HepG2 (cell line): ENCODE measurements around the gene TIAM2. TPM values are rescaled to one million over a fixed set of nuclear protein-coding genes. Genes with fewer than 3 reads are reported as not detected.

Source experiments
- AHDC1 ChIP-seq: sonication (generic); formaldehyde crosslinking; IDR thresholded peaks from 2 replicates; pipeline ENCODE4 v1.5.1; 2020; ENCODE audit warnings: mild to moderate bottlenecking, missing genetic modification reagents, borderline replicate concordance
- CEBPG ChIP-seq: IDR thresholded peaks from 2 replicates; pipeline ENCODE4 v1.6.1; 2016
- DR1 ChIP-seq: sonication (generic); formaldehyde crosslinking; IDR thresholded peaks from 2 replicates; pipeline ENCODE4 v1.8.0; 2021; ENCODE audit warnings: mild to moderate bottlenecking, missing genetic modification reagents, inconsistent platforms
- GLI4 ChIP-seq: sonication (generic); formaldehyde crosslinking; IDR thresholded peaks from 2 replicates; pipeline ENCODE4 v1.5.1; 2020; ENCODE audit warnings: missing genetic modification reagents, mild to moderate bottlenecking, moderate library complexity, borderline replicate concordance
- HBP1 ChIP-seq: IDR thresholded peaks from 2 replicates; pipeline ENCODE4 v1.6.1; 2016; ENCODE audit warnings: low read depth, control low read depth
- HIC2 ChIP-seq: sonication (generic); formaldehyde crosslinking; IDR thresholded peaks from 2 replicates; pipeline ENCODE4 v1.9.0; 2022; ENCODE audit warnings: low read depth, missing genetic modification reagents
- KDM4B ChIP-seq: sonication (generic); formaldehyde crosslinking; IDR thresholded peaks from 2 replicates; pipeline ENCODE4 v1.4.0; 2020; ENCODE audit warnings: missing genetic modification reagents
- MXI1 ChIP-seq: IDR thresholded peaks from 3 replicates; pipeline ENCODE4 v1.6.1; 2012; ENCODE audit warnings: low read depth, low read length, inconsistent platforms, borderline replicate concordance
- SALL1 ChIP-seq: sonication (generic); formaldehyde crosslinking; IDR thresholded peaks from 2 replicates; pipeline ENCODE4 v1.8.0; 2022; ENCODE audit warnings: mild to moderate bottlenecking, missing genetic modification reagents
- TFDP2 ChIP-seq: sonication (generic); formaldehyde crosslinking; IDR thresholded peaks from 2 replicates; pipeline ENCODE4 v1.4.0; 2020; ENCODE audit warnings: missing genetic modification reagents
- ZBTB4 ChIP-seq: sonication (generic); formaldehyde crosslinking; IDR thresholded peaks from 2 replicates; pipeline ENCODE4 v1.4.0; 2020; ENCODE audit warnings: missing genetic modification reagents, mild to moderate bottlenecking, borderline replicate concordance
- ZBTB46 ChIP-seq: sonication (generic); formaldehyde crosslinking; IDR thresholded peaks from 2 replicates; pipeline ENCODE4 v1.4.0; 2020; ENCODE audit warnings: mild to moderate bottlenecking, missing genetic modification reagents, borderline replicate concordance
- polyA plus RNA-seq, 8 experiments: library from polyadenylated mRNA; depleted of rRNA in 3 of 8; stranded (reverse) in 7 of 8; unstranded in 1 of 8; fragments of >200 nt; fragmentation: Illumina TruSeq in 4 of 8; extraction: Trizol in 4 of 8; gene quantifications; 2 replicates each; pipeline versions ENCODE4 v1.2.1 to v1.2.3, GENCODE V29; 2011 to 2016; ENCODE audit warnings: low read depth in 4 of 8, missing spikeins in 1 of 8, mixed read lengths in 1 of 8; ENCODE audit not compliant: insufficient read depth in 1 of 8
- total RNA-seq, 5 experiments: library from RNA; depleted of rRNA; stranded (reverse); fragments of >200 nt; fragmentation: Illumina TruSeq; extraction: Trizol; gene quantifications; 2 replicates each; pipeline ENCODE4 v1.2.3, GENCODE V29; 2016; ENCODE audit warnings: low read depth in 1 of 5

TIAM2 gene
- total and polyA plus RNA-seq, 2 of the 13 experiments (the other 11 are each of a cell fraction or from before 2014, with no cell fraction given) = 4.1 to 4.5 TPM

GRCh38 chr6:155123520-155123919 is 128.4 kb downstream of the TIAM2 start (continued):
- no peak for TF ChIP-seq ZBTB4
- no peak for TF ChIP-seq HIC2 (CRISPR knock-in tag)
- TF ChIP-seq CEBPG = no peak
- TF ChIP-seq ZBTB46 (CRISPR knock-in tag) = no peak
- no peak for TF ChIP-seq AHDC1
- TF ChIP-seq GLI4 = no peak
- no peak for TF ChIP-seq HBP1
- TF ChIP-seq KDM4B (CRISPR knock-in tag) = no peak
- TF ChIP-seq TFDP2 (CRISPR knock-in tag) = no peak
- no peak for TF ChIP-seq DR1 (CRISPR knock-in tag)
- peak; percentile 56; the same call in 1 of the 2 replicates for TF ChIP-seq SALL1 (CRISPR knock-in tag)
- TF ChIP-seq MXI1 = no peak
